PC-3 (cell line): ENCODE results near the gene EEIG1. TPM values are rescaled to one million over a fixed set of nuclear protein-coding genes. Genes with fewer than 3 reads are reported as not detected.

Experiments
- ATAC-seq: fragments of 200-7000 bp; cut with Tn5 transposase; 2 replicates; pipeline ENCODE4 v1.9.1; 2020; ENCODE audit warnings: mild to moderate bottlenecking, moderate library complexity
- BruUV-seq: library from RNA; stranded (reverse); fragments of 400-500 nt; replicated peaks from 2 replicates; lab custom pipeline; 2021; lab: Mats Ljungman, UMichigan
- CTCF ChIA-PET: fragments of 300-600 bp; sonication (Branson Sonifier 250); formaldehyde crosslinking; loops from one replicate; lab custom pipeline; 2022; ENCODE audit warnings: antibody characterized with exemption; lab: Charles Lee
- POLR2A ChIA-PET: fragments of 300-600 bp; sonication (Branson Sonifier 250); formaldehyde crosslinking; loops from one replicate; lab custom pipeline; 2022; ENCODE audit warnings: antibody characterized with exemption; ENCODE audit not compliant: unreplicated experiment; lab: Charles Lee
- DNase-seq: peaks from one replicate; pipeline ENCODE4 v3.0.0-alpha.2; 2015
- H2AFZ ChIP-seq: fragments of 300-600 bp; sonication (generic); 2 replicates; pipeline ENCODE4 v1.6.0; 2016; ENCODE audit warnings: antibody characterized with exemption, low read length
- H3F3A ChIP-seq: fragments of 300-600 bp; sonication (generic); one replicate; pipeline ENCODE4 v1.6.0; 2017; ENCODE audit warnings: antibody characterized with exemption, low read length, control low read depth, mild to moderate bottlenecking; ENCODE audit not compliant: unreplicated experiment
- H3K27ac ChIP-seq: fragments of 300-600 bp; sonication (generic); 2 replicates; pipeline ENCODE4 v1.5.1; 2016; ENCODE audit warnings: mild to moderate bottlenecking, low read length
- H3K27me3 ChIP-seq: fragments of 300-600 bp; sonication (generic); 2 replicates; pipeline ENCODE4 v1.6.1; 2016; ENCODE audit warnings: low read length, mixed read lengths
- H3K36me3 ChIP-seq: fragments of 300-600 bp; sonication (generic); 2 replicates; pipeline ENCODE4 v1.6.1; 2016; ENCODE audit warnings: low read depth, mixed run types, low read length, mixed read lengths
- H3K4me1 ChIP-seq: fragments of 300-600 bp; sonication (generic); 2 replicates; pipeline ENCODE4 v1.5.1; 2016; ENCODE audit warnings: low read length; ENCODE audit not compliant: insufficient read depth
- H3K4me2 ChIP-seq: fragments of 300-600 bp; sonication (generic); 2 replicates; pipeline ENCODE4 v1.6.0; 2016; ENCODE audit warnings: low read length
- H3K4me3 ChIP-seq: fragments of 300-600 bp; sonication (generic); 2 replicates; pipeline ENCODE4 v1.5.1; 2016; ENCODE audit warnings: mild to moderate bottlenecking, low read length, mixed read lengths
- H3K79me2 ChIP-seq: fragments of 300-600 bp; sonication (generic); 2 replicates; pipeline ENCODE4 v1.6.1; 2017; ENCODE audit warnings: low read length, mixed read lengths
- H3K9ac ChIP-seq: fragments of 300-600 bp; sonication (generic); 2 replicates; pipeline ENCODE4 v1.6.0; 2016; ENCODE audit warnings: mild to moderate bottlenecking, low read length
- H3K9me2 ChIP-seq: fragments of 300-600 bp; sonication (generic); replicated peaks from 2 replicates; pipeline ENCODE4 v1.6.1; 2016; ENCODE audit warnings: mixed run types, low read length, mixed read lengths
- H3K9me3 ChIP-seq: fragments of 300-600 bp; sonication (generic); 2 replicates; pipeline ENCODE4 v1.6.1; 2016; ENCODE audit warnings: low read length, mixed read lengths
- H4K20me1 ChIP-seq: fragments of 300-600 bp; sonication (generic); 2 replicates; pipeline ENCODE4 v1.6.1; 2016; ENCODE audit warnings: low read length, mixed read lengths
- CTCF ChIP-seq: fragments of 300-600 bp; sonication (generic); conservative IDR thresholded peaks from 2 replicates; pipeline ENCODE4 v1.5.1; 2017; ENCODE audit warnings: antibody characterized with exemption, low read depth, mild to moderate bottlenecking, low read length
- EZH2 ChIP-seq: fragments of 300-600 bp; sonication (generic); IDR thresholded peaks from one replicate; pipeline ENCODE4 v1.6.1; 2017; ENCODE audit warnings: antibody characterized with exemption, mild to moderate bottlenecking, low read length; ENCODE audit not compliant: unreplicated experiment
- EZH2phosphoT487 ChIP-seq: fragments of 300-600 bp; sonication (generic); IDR thresholded peaks from 2 replicates; pipeline ENCODE4 v1.6.1; 2018; ENCODE audit warnings: mild to moderate bottlenecking, antibody characterized with exemption, low read length, borderline replicate concordance
- intact Hi-C: fragments of 100-400 bp; cut with micrococcal nuclease; formaldehyde crosslinking; loops from 2 replicates; pipeline ENCODE4 v1.9.0; 2023
- total RNA-seq: library from RNA; depleted of rRNA; stranded (reverse); fragments of >200 nt; gene quantifications from 2 replicates; pipeline ENCODE4 v1.2.3, GENCODE V29; 2014

The EEIG1 gene
- total RNA-seq, 1 experiment from 2014 or later: 10.8 TPM

GRCh38 chr9:127955294-127956015, 25.3 kb downstream of the EEIG1 start:
- H4K20me1 ChIP-seq: no peaks in the 10 kb centered on the region
- peak overlapping the region; percentile 80 for H3K4me2 ChIP-seq

GRCh38 chr9:127954831-127955293, 25.9 kb downstream of the EEIG1 start:
- BruUV-seq: no TSS peak
- Histone ChIP-seq H3K4me1 (peaks cover 22% of the 10 kb centered on the region), H3K9me3 (no peaks in the 10 kb centered on the region), H3K4me2 (peak overlapping the region; percentile 74), H3K27ac (peak overlapping the region; percentile 93), H3F3A (no peaks in the 10 kb centered on the region), H3K79me2 (peaks cover 50% of the 10 kb centered on the region), H3K4me3 (no peak overlapping the region), H3K27me3 (no peaks in the 10 kb centered on the region), H3K9ac (peak overlapping the region; percentile 32; the same call in 1 of the 2 replicates), H3K9me2 (no peaks in the 10 kb centered on the region), H2AFZ (no peak overlapping the region), H3K36me3 (peaks cover 3% of the 10 kb centered on the region; the same call in 1 of the 2 replicates), H4K20me1 (no peaks in the 10 kb centered on the region)
- intact Hi-C loops: loop anchor here (5.0 kb wide), 1 partner anchor 82 kb away; no protein-coding TSS in a partner anchor
- ChIA-PET CTCF (interaction anchor here (1.0 to 1.2 kb wide), 2 partner anchors 27 to 163 kb away, joined by 3 to 4 read pairs; no protein-coding TSS in a partner anchor), POLR2A (interaction anchor here (0.6 kb wide), 1 partner anchor 161 kb away, joined by 3 read pairs; no protein-coding TSS in a partner anchor)
- ATAC-seq (no peak), DNase-seq (no peak)
- no peak for TF ChIP-seq EZH2
- no peak for TF ChIP-seq CTCF
- TF ChIP-seq EZH2phosphoT487: no peak

More at GRCh38 chr9:127955294-127956015, 25.3 kb downstream of the EEIG1 start:
- Histone ChIP-seq H3K4me1 (peaks cover 22% of the 10 kb centered on the region), H3K9me2 (no peaks in the 10 kb centered on the region), H3K36me3 (peaks cover 3% of the 10 kb centered on the region; the same call in 1 of the 2 replicates), H3K4me3 (peak overlapping the region; percentile 44), H2AFZ (peak overlapping the region; percentile 37; the same call in 1 of the 2 replicates), H3K27ac (peak overlapping the region; percentile 93), H3K9me3 (no peaks in the 10 kb centered on the region), H3K9ac (peak overlapping the region; percentile 35), H3F3A (no peaks in the 10 kb centered on the region), H3K27me3 (no peaks in the 10 kb centered on the region), H3K79me2 (peaks cover 50% of the 10 kb centered on the region)
- DNase-seq: peak; percentile 95
- peak; percentile 98 for ATAC-seq
- intact Hi-C loops: loop anchor here (5.0 kb wide), 1 partner anchor 82 kb away; no protein-coding TSS in a partner anchor
- no TSS peak for BruUV-seq
- ChIA-PET CTCF (interaction anchor here (0.6 to 1.2 kb wide), 3 partner anchors 26 to 162 kb away, joined by 3 to 4 read pairs (median 4); no protein-coding TSS in a partner anchor), POLR2A (interaction anchor here (0.6 kb wide), 1 partner anchor 160 kb away, joined by 3 read pairs; no protein-coding TSS in a partner anchor)
- TF ChIP-seq CTCF (peak; percentile 20; the same call in 1 of the 2 replicates), EZH2phosphoT487 (no peak)
